Measurements from ENCODE around the gene VPS4B. TPM values are rescaled to one million over a fixed set of nuclear protein-coding genes. Genes with fewer than 3 reads are reported as not detected.

VPS4B gene
- total and polyA plus RNA-seq, 4 donors: 32.6 to 60.3 (median 39.3) TPM

DNA sequence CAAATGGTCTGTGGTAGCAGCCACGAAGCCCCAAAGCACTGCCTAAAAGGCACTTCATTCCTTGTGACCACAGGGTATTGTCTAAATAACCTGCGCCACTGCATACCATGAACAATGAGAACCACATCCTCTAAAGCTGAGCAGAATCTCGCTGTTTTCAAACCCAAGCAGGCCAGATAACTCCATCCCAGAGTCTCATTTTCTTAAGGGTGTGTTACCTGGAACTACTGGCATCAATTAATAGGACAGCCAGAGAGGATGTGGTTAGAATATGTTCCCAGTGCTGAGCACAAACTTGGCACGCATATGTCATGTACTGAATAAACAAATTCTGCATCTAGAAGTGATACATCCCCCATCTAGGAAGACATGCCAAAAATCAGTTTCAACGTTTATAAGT lies 13.0 kb downstream of the VPS4B start:
- no peak for DNase-seq (ENCODE audit: low read depth in 4 of 6, low spot score in 6 of 6)
- 100% methylated on average over 1 of the region's 5 CpGs for WGBS (ENCODE audit: insufficient coverage)
- Histone ChIP-seq H3K4me3 (ENCODE audit: low read depth, low read length) (no peak overlapping the region), H3K9me3 (ENCODE audit: control insufficient read depth, insufficient read depth, low read length) (no peaks in the 10 kb centered on the region), H3K27me3 (ENCODE audit: control insufficient read depth, insufficient read depth, low read length) (no peaks in the 10 kb centered on the region), H3K36me3 (ENCODE audit: control insufficient read depth, insufficient read depth, low read length) (peaks cover 10% of the 10 kb centered on the region), H3K27ac (ENCODE audit: low read depth, low read length) (no peak overlapping the region), H3K4me1 (ENCODE audit: control insufficient read depth, insufficient read depth, low read length) (no peaks in the 10 kb centered on the region)

- no peak for DNase-seq (ENCODE audit: low read depth in 4 of 6, low spot score in 6 of 6)
- Histone ChIP-seq H3K27me3 (ENCODE audit: control insufficient read depth, insufficient read depth, low read length) (no peaks in the 10 kb centered on the region), H3K36me3 (ENCODE audit: control insufficient read depth, insufficient read depth, low read length) (peaks cover 9% of the 10 kb centered on the region), H3K9me3 (ENCODE audit: control insufficient read depth, insufficient read depth, low read length) (no peaks in the 10 kb centered on the region), H3K27ac (ENCODE audit: low read depth, low read length) (no peak overlapping the region), H3K4me1 (ENCODE audit: control insufficient read depth, insufficient read depth, low read length) (no peaks in the 10 kb centered on the region), H3K4me3 (ENCODE audit: low read depth, low read length) (no peak overlapping the region)
- WGBS (ENCODE audit: insufficient coverage): no CpG with 5 or more reads among the region's 1 CpG
These were observed 14.5 kb downstream of the VPS4B start for GRCh38 chr18:63407734-63408133.

GRCh38 chr18:63405986-63406385 lies 16.3 kb downstream of the VPS4B start:
- no peak for DNase-seq (ENCODE audit: low read depth in 4 of 6, low spot score in 6 of 6)
- no peak overlapping the region for H3K27ac ChIP-seq (ENCODE audit: low read depth, low read length)
- peaks cover 21% of the 10 kb centered on the region for H3K36me3 ChIP-seq (ENCODE audit: control insufficient read depth, insufficient read depth, low read length)
- H3K27me3 ChIP-seq (ENCODE audit: control insufficient read depth, insufficient read depth, low read length): no peaks in the 10 kb centered on the region
- WGBS (ENCODE audit: insufficient coverage): 88% methylated on average over 2 of the region's 3 CpGs
- H3K4me1 ChIP-seq (ENCODE audit: control insufficient read depth, insufficient read depth, low read length): no peaks in the 10 kb centered on the region
- no peak overlapping the region for H3K4me3 ChIP-seq (ENCODE audit: low read depth, low read length)
- H3K9me3 ChIP-seq (ENCODE audit: control insufficient read depth, insufficient read depth, low read length): no peaks in the 10 kb centered on the region

GRCh38 chr18:63402246-63403162 lies 19.8 kb downstream of the VPS4B start:
- no peaks in the 10 kb centered on the region for H3K27me3 ChIP-seq (ENCODE audit: control insufficient read depth, insufficient read depth, low read length)
- H3K4me1 ChIP-seq (ENCODE audit: control insufficient read depth, insufficient read depth, low read length): no peaks in the 10 kb centered on the region
- peaks cover 31% of the 10 kb centered on the region for H3K36me3 ChIP-seq (ENCODE audit: control insufficient read depth, insufficient read depth, low read length)
- no peak for DNase-seq (ENCODE audit: low read depth in 4 of 6, low spot score in 6 of 6)
- no peaks in the 10 kb centered on the region for H3K9me3 ChIP-seq (ENCODE audit: control insufficient read depth, insufficient read depth, low read length)
- 94% methylated on average over 3 of the region's 8 CpGs for WGBS (ENCODE audit: insufficient coverage)
- no peak overlapping the region for H3K27ac ChIP-seq (ENCODE audit: low read depth, low read length)
- H3K4me3 ChIP-seq (ENCODE audit: low read depth, low read length): no peak overlapping the region

DNA sequence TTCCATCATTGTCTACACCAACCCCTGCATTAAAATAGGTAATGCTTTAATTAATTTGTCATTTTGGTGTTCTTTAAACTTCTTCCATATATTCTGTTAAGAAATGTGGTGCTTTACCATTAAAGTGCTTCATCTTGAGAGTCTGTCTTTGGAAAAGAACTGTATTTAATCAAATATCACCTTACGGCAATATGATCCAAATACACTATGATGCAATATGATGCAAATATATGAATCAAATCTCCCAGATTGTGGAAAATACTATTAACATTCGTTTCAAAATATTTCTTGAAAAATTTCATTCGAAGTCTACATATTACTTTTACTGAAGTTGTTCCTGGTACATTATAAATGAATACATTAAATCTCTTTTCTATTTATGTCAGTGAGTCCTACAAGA lies 23.0 kb downstream of the VPS4B start:
- H3K36me3 ChIP-seq (ENCODE audit: control insufficient read depth, insufficient read depth, low read length): peaks cover 40% of the 10 kb centered on the region
- no peaks in the 10 kb centered on the region for H3K4me1 ChIP-seq (ENCODE audit: control insufficient read depth, insufficient read depth, low read length)
- H3K27ac ChIP-seq (ENCODE audit: low read depth, low read length): no peak overlapping the region
- H3K27me3 ChIP-seq (ENCODE audit: control insufficient read depth, insufficient read depth, low read length): no peaks in the 10 kb centered on the region
- no peaks in the 10 kb centered on the region for H3K9me3 ChIP-seq (ENCODE audit: control insufficient read depth, insufficient read depth, low read length)
- no CpG with 5 or more reads among the region's 3 CpGs for WGBS (ENCODE audit: insufficient coverage)
- no peak for DNase-seq (ENCODE audit: low read depth in 4 of 6, low spot score in 6 of 6)
- no peak overlapping the region for H3K4me3 ChIP-seq (ENCODE audit: low read depth, low read length)

GRCh38 chr18:63397349-63397748 lies 24.9 kb downstream of the VPS4B start:
- DNase-seq (ENCODE audit: low read depth in 4 of 6, low spot score in 6 of 6): no peak
- H3K4me3 ChIP-seq (ENCODE audit: low read depth, low read length): no peak overlapping the region
- no peaks in the 10 kb centered on the region for H3K9me3 ChIP-seq (ENCODE audit: control insufficient read depth, insufficient read depth, low read length)
- H3K27ac ChIP-seq (ENCODE audit: low read depth, low read length): no peak overlapping the region
- no peaks in the 10 kb centered on the region for H3K4me1 ChIP-seq (ENCODE audit: control insufficient read depth, insufficient read depth, low read length)
- WGBS (ENCODE audit: insufficient coverage): no CpG with 5 or more reads among the region's 1 CpG
- H3K36me3 ChIP-seq (ENCODE audit: control insufficient read depth, insufficient read depth, low read length): peaks cover 41% of the 10 kb centered on the region
- H3K27me3 ChIP-seq (ENCODE audit: control insufficient read depth, insufficient read depth, low read length): no peaks in the 10 kb centered on the region

- H3K4me1 ChIP-seq (ENCODE audit: control insufficient read depth, insufficient read depth, low read length): no peaks in the 10 kb centered on the region
- no peak overlapping the region for H3K27ac ChIP-seq (ENCODE audit: low read depth, low read length)
- H3K9me3 ChIP-seq (ENCODE audit: control insufficient read depth, insufficient read depth, low read length): no peaks in the 10 kb centered on the region
- H3K4me3 ChIP-seq (ENCODE audit: low read depth, low read length): no peak overlapping the region
- H3K27me3 ChIP-seq (ENCODE audit: control insufficient read depth, insufficient read depth, low read length): no peaks in the 10 kb centered on the region
- H3K36me3 ChIP-seq (ENCODE audit: control insufficient read depth, insufficient read depth, low read length): peaks cover 34% of the 10 kb centered on the region
- WGBS (ENCODE audit: insufficient coverage): no CpG with 5 or more reads among the region's 1 CpG
- DNase-seq (ENCODE audit: low read depth in 4 of 6, low spot score in 6 of 6): no peak
These were observed 26.8 kb downstream of the VPS4B start for GRCh38 chr18:63395503-63395902.

DNA sequence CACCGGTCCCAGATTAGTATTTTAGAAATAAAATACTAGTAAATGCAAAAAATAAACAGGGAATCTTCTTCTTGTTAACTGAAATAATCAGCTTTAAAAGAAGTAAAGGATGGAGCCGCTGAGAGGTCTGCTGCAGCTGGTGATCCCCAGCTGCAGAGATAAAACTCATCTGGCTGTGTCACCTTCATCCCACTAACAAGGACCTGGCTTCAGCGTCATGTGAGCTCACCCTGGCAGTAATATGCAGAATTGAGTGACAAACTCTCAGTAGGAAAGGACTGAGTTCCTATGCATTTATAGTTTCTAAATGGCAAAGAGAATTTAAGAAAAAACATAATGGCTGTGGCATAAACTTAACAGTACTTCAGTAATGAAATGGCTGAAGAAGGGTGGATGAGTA lies 27.3 kb downstream of the VPS4B start:
- H3K9me3 ChIP-seq (ENCODE audit: control insufficient read depth, insufficient read depth, low read length): no peaks in the 10 kb centered on the region
- peaks cover 35% of the 10 kb centered on the region for H3K36me3 ChIP-seq (ENCODE audit: control insufficient read depth, insufficient read depth, low read length)
- H3K27me3 ChIP-seq (ENCODE audit: control insufficient read depth, insufficient read depth, low read length): no peaks in the 10 kb centered on the region
- H3K4me1 ChIP-seq (ENCODE audit: control insufficient read depth, insufficient read depth, low read length): no peaks in the 10 kb centered on the region
- no peak for DNase-seq (ENCODE audit: low read depth in 4 of 6, low spot score in 6 of 6)
- no peak overlapping the region for H3K27ac ChIP-seq (ENCODE audit: low read depth, low read length)
- H3K4me3 ChIP-seq (ENCODE audit: low read depth, low read length): no peak overlapping the region
- no CpG with 5 or more reads among the region's 3 CpGs for WGBS (ENCODE audit: insufficient coverage)

GRCh38 chr18:63387861-63388260 lies 34.4 kb downstream of the VPS4B start:
- Histone ChIP-seq H3K9me3 (ENCODE audit: control insufficient read depth, insufficient read depth, low read length) (no peaks in the 10 kb centered on the region), H3K36me3 (ENCODE audit: control insufficient read depth, insufficient read depth, low read length) (peaks cover 14% of the 10 kb centered on the region), H3K4me3 (ENCODE audit: low read depth, low read length) (no peak overlapping the region), H3K27me3 (ENCODE audit: control insufficient read depth, insufficient read depth, low read length) (no peaks in the 10 kb centered on the region), H3K4me1 (ENCODE audit: control insufficient read depth, insufficient read depth, low read length) (no peaks in the 10 kb centered on the region), H3K27ac (ENCODE audit: low read depth, low read length) (no peak overlapping the region)
- no peak for DNase-seq (ENCODE audit: low read depth in 4 of 6, low spot score in 6 of 6)
- no CpG with 5 or more reads among the region's 4 CpGs for WGBS (ENCODE audit: insufficient coverage)

- H3K27me3 ChIP-seq (ENCODE audit: control insufficient read depth, insufficient read depth, low read length): no peaks in the 10 kb centered on the region
- H3K36me3 ChIP-seq (ENCODE audit: control insufficient read depth, insufficient read depth, low read length): peaks cover 4% of the 10 kb centered on the region
- no peaks in the 10 kb centered on the region for H3K9me3 ChIP-seq (ENCODE audit: control insufficient read depth, insufficient read depth, low read length)
- H3K4me1 ChIP-seq (ENCODE audit: control insufficient read depth, insufficient read depth, low read length): no peaks in the 10 kb centered on the region
- no peak overlapping the region for H3K27ac ChIP-seq (ENCODE audit: low read depth, low read length)
- H3K4me3 ChIP-seq (ENCODE audit: low read depth, low read length): no peak overlapping the region
- 99% methylated on average over 3 of the region's 3 CpGs for WGBS (ENCODE audit: insufficient coverage)
- no peak for DNase-seq (ENCODE audit: low read depth in 4 of 6, low spot score in 6 of 6)
These were observed 39.4 kb downstream of the VPS4B start for GRCh38 chr18:63382843-63383242.

All from spinal cord (tissue), 10 donors.